OCI-LY1 (cell line): Measurements from ENCODE around the gene BGN.

Experiments
- EZH2 ChIP-seq: fragments of 200-600 bp; sonication (generic), shearing (Covaris generic); IDR thresholded peaks from 2 replicates; pipeline ENCODE4 v1.8.0; 2017; ENCODE audit warnings: borderline replicate concordance, mixed run types, mild to moderate bottlenecking, antibody characterized with exemption, low read length, moderate library complexity, mixed read lengths
- TF ChIP-seq, protein P1 (sequence below): fragments of 200-600 bp; sonication (generic), shearing (Covaris generic); IDR thresholded peaks from 2 replicates; pipeline ENCODE4 v1.5.1; 2017; ENCODE audit warnings: mild to moderate bottlenecking, antibody characterized with exemption, low read length, moderate library complexity, mixed read lengths

DNA sequence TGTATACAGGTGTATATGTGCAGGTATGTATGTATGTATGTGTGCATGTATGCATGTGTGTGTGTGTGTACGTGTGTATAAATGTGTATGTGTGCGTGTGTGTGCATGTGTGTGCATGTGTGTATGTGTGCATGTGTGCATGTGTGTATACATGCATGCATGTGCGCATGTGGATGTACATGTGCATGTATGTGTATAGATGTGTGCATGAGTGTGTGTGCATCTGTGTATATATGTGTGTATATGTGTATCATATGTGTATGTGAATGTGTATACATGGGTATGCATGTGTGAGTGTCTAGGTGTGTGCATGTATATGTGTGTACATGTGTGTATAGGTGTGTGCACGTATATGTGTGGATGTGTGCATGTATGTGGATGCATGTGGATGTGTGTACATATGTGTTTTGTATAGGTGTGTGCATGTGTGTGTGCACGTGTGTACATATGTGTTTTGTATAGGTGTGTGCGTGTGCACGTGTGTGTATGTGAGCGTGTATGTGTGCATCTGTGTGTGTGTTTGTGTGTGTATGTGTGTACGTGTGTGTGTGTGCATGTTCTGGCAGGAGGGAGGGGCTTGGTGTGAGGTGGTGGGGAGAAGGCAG is 6.0 kb downstream of the BGN start:
- TF ChIP-seq, protein P1, sequence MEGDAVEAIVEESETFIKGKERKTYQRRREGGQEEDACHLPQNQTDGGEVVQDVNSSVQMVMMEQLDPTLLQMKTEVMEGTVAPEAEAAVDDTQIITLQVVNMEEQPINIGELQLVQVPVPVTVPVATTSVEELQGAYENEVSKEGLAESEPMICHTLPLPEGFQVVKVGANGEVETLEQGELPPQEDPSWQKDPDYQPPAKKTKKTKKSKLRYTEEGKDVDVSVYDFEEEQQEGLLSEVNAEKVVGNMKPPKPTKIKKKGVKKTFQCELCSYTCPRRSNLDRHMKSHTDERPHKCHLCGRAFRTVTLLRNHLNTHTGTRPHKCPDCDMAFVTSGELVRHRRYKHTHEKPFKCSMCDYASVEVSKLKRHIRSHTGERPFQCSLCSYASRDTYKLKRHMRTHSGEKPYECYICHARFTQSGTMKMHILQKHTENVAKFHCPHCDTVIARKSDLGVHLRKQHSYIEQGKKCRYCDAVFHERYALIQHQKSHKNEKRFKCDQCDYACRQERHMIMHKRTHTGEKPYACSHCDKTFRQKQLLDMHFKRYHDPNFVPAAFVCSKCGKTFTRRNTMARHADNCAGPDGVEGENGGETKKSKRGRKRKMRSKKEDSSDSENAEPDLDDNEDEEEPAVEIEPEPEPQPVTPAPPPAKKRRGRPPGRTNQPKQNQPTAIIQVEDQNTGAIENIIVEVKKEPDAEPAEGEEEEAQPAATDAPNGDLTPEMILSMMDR: no peak
- no peak for TF ChIP-seq EZH2
